Loucy (cell line): Measurements from ENCODE around the gene POU2F1.

Experiments used
- H2AFZ ChIP-seq: fragments of 200-600 bp; sonication (generic); 2 replicates; pipeline ENCODE4 v1.6.0; 2016; ENCODE audit warnings: antibody characterized with exemption, mild to moderate bottlenecking, low read length, moderate library complexity
- H3F3A ChIP-seq: fragments of 200-600 bp; 2 replicates; pipeline ENCODE4 v1.6.0; 2016; ENCODE audit warnings: antibody characterized with exemption, low read depth, mild to moderate bottlenecking
- H3K27me3 ChIP-seq: fragments of 200-600 bp; sonication (generic); 2 replicates; pipeline ENCODE4 v1.6.1; 2014; ENCODE audit warnings: low read length, mild to moderate bottlenecking; ENCODE audit not compliant: insufficient read depth, poor library complexity, severe bottlenecking
- H3K36me3 ChIP-seq: fragments of 200-600 bp; sonication (generic); 2 replicates; pipeline ENCODE4 v1.6.1; 2016; ENCODE audit warnings: low read length; ENCODE audit not compliant: insufficient read depth
- H3K4me1 ChIP-seq: fragments of 200-600 bp; sonication (generic); 2 replicates; pipeline ENCODE4 v1.5.1; 2014; ENCODE audit warnings: low read length, mild to moderate bottlenecking; ENCODE audit not compliant: insufficient read depth, poor library complexity, severe bottlenecking
- H3K4me2 ChIP-seq: fragments of 200-600 bp; sonication (generic); 2 replicates; pipeline ENCODE4 v1.6.0; 2014; ENCODE audit warnings: antibody characterized with exemption, low read length, low read depth, mild to moderate bottlenecking; ENCODE audit not compliant: poor library complexity, severe bottlenecking
- H3K4me3 ChIP-seq: fragments of 200-600 bp; sonication (generic); 2 replicates; pipeline ENCODE4 v1.5.1; 2014; ENCODE audit warnings: low read length, mild to moderate bottlenecking, mixed read lengths; ENCODE audit not compliant: poor library complexity, severe bottlenecking
- H3K79me2 ChIP-seq: fragments of 200-600 bp; sonication (generic); 2 replicates; pipeline ENCODE4 v1.6.1; 2014; ENCODE audit warnings: low read length; ENCODE audit not compliant: insufficient read depth
- H3K9ac ChIP-seq: fragments of 200-600 bp; sonication (generic); 2 replicates; pipeline ENCODE4 v1.6.0; 2014; ENCODE audit warnings: mild to moderate bottlenecking, low read depth, low read length, moderate library complexity; ENCODE audit not compliant: poor library complexity, severe bottlenecking
- H3K9me2 ChIP-seq: fragments of 200-600 bp; sonication (generic); replicated peaks from 2 replicates; pipeline ENCODE4 v1.6.1; 2016; ENCODE audit warnings: low read depth, low read length, mixed read lengths
- H3K9me3 ChIP-seq: fragments of 200-600 bp; sonication (generic); 2 replicates; pipeline ENCODE4 v1.6.1; 2014; ENCODE audit warnings: mild to moderate bottlenecking, antibody characterized with exemption, low read length, low read depth; ENCODE audit not compliant: insufficient read depth
- H4K20me1 ChIP-seq: fragments of 200-600 bp; sonication (generic); 2 replicates; pipeline ENCODE4 v1.6.0; 2014; ENCODE audit warnings: antibody characterized with exemption, low read length, mild to moderate bottlenecking; ENCODE audit not compliant: insufficient read depth, poor library complexity, severe bottlenecking
- CTCF ChIP-seq: fragments of 200-600 bp; sonication (generic); conservative IDR thresholded peaks from 2 replicates; pipeline ENCODE4 v1.5.1; 2014; ENCODE audit warnings: mild to moderate bottlenecking, antibody characterized with exemption, low read length
- EZH2phosphoT487 ChIP-seq: fragments of 200-600 bp; IDR thresholded peaks from 2 replicates; pipeline ENCODE4 v1.6.1; 2018; ENCODE audit warnings: antibody characterized with exemption, mild to moderate bottlenecking, moderate library complexity, borderline replicate concordance

Gene POU2F1

GRCh38 chr1:167197692-167198091, 23.0 kb upstream of the POU2F1 start:
- Histone ChIP-seq H3K9me2 (no peaks in the 10 kb centered on the region), H3K4me2 (no peak overlapping the region), H3K9ac (no peak overlapping the region), H2AFZ (no peak overlapping the region), H3K27me3 (no peaks in the 10 kb centered on the region), H3K79me2 (no peaks in the 10 kb centered on the region), H3K9me3 (no peaks in the 10 kb centered on the region), H3K4me3 (no peak overlapping the region), H3K36me3 (no peaks in the 10 kb centered on the region), H4K20me1 (no peaks in the 10 kb centered on the region), H3K4me1 (peaks cover 14% of the 10 kb centered on the region), H3F3A (no peaks in the 10 kb centered on the region)
- TF ChIP-seq EZH2phosphoT487 = no peak
- peak; percentile 56 for TF ChIP-seq CTCF

GRCh38 chr1:167198518-167199133, 22.1 kb upstream of the POU2F1 start:
- peaks cover 16% of the 10 kb centered on the region for H3K4me1 ChIP-seq
- H3K36me3 ChIP-seq = no peaks in the 10 kb centered on the region
- no peak overlapping the region for H3K4me3 ChIP-seq
- TF ChIP-seq EZH2phosphoT487 = no peak
- no peak overlapping the region for H3K4me2 ChIP-seq
- no peaks in the 10 kb centered on the region for H3K27me3 ChIP-seq
- H2AFZ ChIP-seq = no peak overlapping the region
- H3K9me3 ChIP-seq = no peaks in the 10 kb centered on the region
- no peaks in the 10 kb centered on the region for H3K79me2 ChIP-seq
- H3K9me2 ChIP-seq = no peaks in the 10 kb centered on the region
- H3F3A ChIP-seq = no peaks in the 10 kb centered on the region
- H4K20me1 ChIP-seq = no peaks in the 10 kb centered on the region
- H3K9ac ChIP-seq = no peak overlapping the region

GRCh38 chr1:167199656-167200055, 21.0 kb upstream of the POU2F1 start:
- Histone ChIP-seq H3K27me3 (no peaks in the 10 kb centered on the region), H3K36me3 (no peaks in the 10 kb centered on the region), H3F3A (no peaks in the 10 kb centered on the region), H3K79me2 (no peaks in the 10 kb centered on the region), H3K4me3 (no peak overlapping the region), H3K4me2 (no peak overlapping the region), H3K9me3 (no peaks in the 10 kb centered on the region), H3K4me1 (peaks cover 16% of the 10 kb centered on the region), H2AFZ (no peak overlapping the region), H3K9ac (no peak overlapping the region), H3K9me2 (no peaks in the 10 kb centered on the region), H4K20me1 (no peaks in the 10 kb centered on the region)
- TF ChIP-seq CTCF (no peak), EZH2phosphoT487 (no peak)

- Histone ChIP-seq H3K4me3 (no peak overlapping the region), H3K36me3 (no peaks in the 10 kb centered on the region), H2AFZ (no peak overlapping the region), H4K20me1 (no peaks in the 10 kb centered on the region), H3K4me2 (no peak overlapping the region), H3K9ac (no peak overlapping the region), H3K9me2 (no peaks in the 10 kb centered on the region), H3K4me1 (peaks cover 16% of the 10 kb centered on the region), H3K79me2 (no peaks in the 10 kb centered on the region), H3K9me3 (no peaks in the 10 kb centered on the region), H3F3A (no peaks in the 10 kb centered on the region), H3K27me3 (no peaks in the 10 kb centered on the region)
- TF ChIP-seq EZH2phosphoT487 (no peak), CTCF (no peak)
Observed at GRCh38 chr1:167200272-167200671, 20.4 kb upstream of the POU2F1 start.
